ENCODE data around the gene TBC1D23.

GRCh38 chr3:100311011-100311410, 50.2 kb downstream of the TBC1D23 start:
- TF ChIP-seq CTCF (IDR thresholded peaks at IDR 0.05) (no peak), ZFX (IDR thresholded peaks at IDR 0.05; ENCODE audit: borderline replicate concordance) (no peak)
